Ishikawa (cell line): ENCODE measurements around the gene P2RY2.

ENCODE experiments used
- CEBPB ChIP-seq: IDR thresholded peaks from 2 replicates; pipeline ENCODE4 v1.6.1; 2012
- CREB1 ChIP-seq: IDR thresholded peaks from 2 replicates; pipeline ENCODE4 v1.6.1; 2012; ENCODE audit warnings: low read depth
- EGR1 ChIP-seq: IDR thresholded peaks from 2 replicates; pipeline ENCODE4 v1.6.1; 2012
- EP300 ChIP-seq: IDR thresholded peaks from 2 replicates; pipeline ENCODE4 v1.6.1; 2012; ENCODE audit warnings: borderline replicate concordance
- FOXM1 ChIP-seq: IDR thresholded peaks from 2 replicates; pipeline ENCODE4 v1.6.1; 2012; ENCODE audit warnings: low read depth, borderline replicate concordance
- NFIC ChIP-seq: IDR thresholded peaks from 2 replicates; pipeline ENCODE4 v1.6.1; 2012
- RAD21 ChIP-seq: IDR thresholded peaks from 2 replicates; pipeline ENCODE4 v1.6.1; 2012; ENCODE audit warnings: low read depth
- TAF1 ChIP-seq: IDR thresholded peaks from 2 replicates; pipeline ENCODE4 v1.6.1; 2012; ENCODE audit warnings: low read depth, mild to moderate bottlenecking
- TCF12 ChIP-seq: IDR thresholded peaks from 2 replicates; pipeline ENCODE4 v1.6.1; 2012; ENCODE audit warnings: low read depth
- TEAD4 ChIP-seq: IDR thresholded peaks from 2 replicates; pipeline ENCODE4 v1.6.1; 2012
- YY1 ChIP-seq: IDR thresholded peaks from 2 replicates; pipeline ENCODE4 v1.6.1; 2012; ENCODE audit warnings: low read depth
- ZBTB7A ChIP-seq: IDR thresholded peaks from 2 replicates; pipeline ENCODE4 v1.6.1; 2012; ENCODE audit warnings: low read depth
- TF ChIP-seq, protein P1 (sequence below): IDR thresholded peaks from 2 replicates; pipeline ENCODE4 v1.6.1; 2012; ENCODE audit warnings: low read depth, mild to moderate bottlenecking
- TF ChIP-seq, protein P2 (sequence below): IDR thresholded peaks from 2 replicates; pipeline ENCODE4 v1.6.1; 2012
- TF ChIP-seq, protein P3 (sequence below): IDR thresholded peaks from 2 replicates; pipeline ENCODE4 v1.6.1; 2012

Gene P2RY2

DNA sequence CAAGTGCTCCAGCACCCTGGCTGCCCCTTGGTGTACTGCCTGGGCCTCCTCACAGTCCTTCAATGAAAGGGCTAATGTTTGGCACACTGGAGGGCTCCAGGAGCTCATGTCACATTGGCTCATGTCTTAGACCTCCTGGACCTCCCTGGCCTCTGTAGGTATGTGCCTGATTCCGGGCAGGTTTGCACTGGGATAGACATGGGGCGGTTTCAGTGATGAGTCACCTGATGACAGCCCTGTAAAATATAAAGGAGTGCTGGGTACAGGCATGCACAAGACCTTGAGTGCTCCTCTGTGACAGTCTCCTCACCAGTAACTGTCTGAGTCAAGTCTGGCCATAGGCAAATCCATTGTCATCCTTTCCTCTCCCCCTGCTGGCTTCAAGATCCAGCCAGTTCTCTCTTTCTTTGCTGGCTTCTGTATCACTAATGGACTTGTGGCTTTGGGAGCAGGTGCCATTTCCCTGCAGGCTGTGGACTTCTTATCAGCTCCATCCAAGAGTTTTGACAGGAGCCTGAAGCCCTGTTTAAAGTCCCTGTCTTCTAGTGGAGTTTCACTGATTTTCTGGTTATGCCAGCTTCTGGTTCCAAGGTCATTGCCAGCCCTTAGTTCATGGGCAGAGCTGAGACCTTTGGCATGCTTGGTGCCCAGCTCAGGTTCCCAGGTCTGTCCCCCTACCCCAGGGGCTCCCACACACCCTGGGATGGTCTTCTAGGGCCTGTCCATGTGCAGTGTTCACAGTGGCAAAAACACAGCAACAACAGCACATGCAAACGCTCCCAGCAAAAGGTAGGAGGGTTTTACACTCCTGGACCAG lies 22.7 kb upstream of the P2RY2 start:
- TF ChIP-seq YY1 (no peak), TEAD4 (no peak), TAF1 (no peak), RAD21 (no peak), TCF12 (no peak), NFIC (no peak), EP300 (no peak)
- TF ChIP-seq, protein P1, sequence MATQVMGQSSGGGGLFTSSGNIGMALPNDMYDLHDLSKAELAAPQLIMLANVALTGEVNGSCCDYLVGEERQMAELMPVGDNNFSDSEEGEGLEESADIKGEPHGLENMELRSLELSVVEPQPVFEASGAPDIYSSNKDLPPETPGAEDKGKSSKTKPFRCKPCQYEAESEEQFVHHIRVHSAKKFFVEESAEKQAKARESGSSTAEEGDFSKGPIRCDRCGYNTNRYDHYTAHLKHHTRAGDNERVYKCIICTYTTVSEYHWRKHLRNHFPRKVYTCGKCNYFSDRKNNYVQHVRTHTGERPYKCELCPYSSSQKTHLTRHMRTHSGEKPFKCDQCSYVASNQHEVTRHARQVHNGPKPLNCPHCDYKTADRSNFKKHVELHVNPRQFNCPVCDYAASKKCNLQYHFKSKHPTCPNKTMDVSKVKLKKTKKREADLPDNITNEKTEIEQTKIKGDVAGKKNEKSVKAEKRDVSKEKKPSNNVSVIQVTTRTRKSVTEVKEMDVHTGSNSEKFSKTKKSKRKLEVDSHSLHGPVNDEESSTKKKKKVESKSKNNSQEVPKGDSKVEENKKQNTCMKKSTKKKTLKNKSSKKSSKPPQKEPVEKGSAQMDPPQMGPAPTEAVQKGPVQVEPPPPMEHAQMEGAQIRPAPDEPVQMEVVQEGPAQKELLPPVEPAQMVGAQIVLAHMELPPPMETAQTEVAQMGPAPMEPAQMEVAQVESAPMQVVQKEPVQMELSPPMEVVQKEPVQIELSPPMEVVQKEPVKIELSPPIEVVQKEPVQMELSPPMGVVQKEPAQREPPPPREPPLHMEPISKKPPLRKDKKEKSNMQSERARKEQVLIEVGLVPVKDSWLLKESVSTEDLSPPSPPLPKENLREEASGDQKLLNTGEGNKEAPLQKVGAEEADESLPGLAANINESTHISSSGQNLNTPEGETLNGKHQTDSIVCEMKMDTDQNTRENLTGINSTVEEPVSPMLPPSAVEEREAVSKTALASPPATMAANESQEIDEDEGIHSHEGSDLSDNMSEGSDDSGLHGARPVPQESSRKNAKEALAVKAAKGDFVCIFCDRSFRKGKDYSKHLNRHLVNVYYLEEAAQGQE, result no peak

DNA sequence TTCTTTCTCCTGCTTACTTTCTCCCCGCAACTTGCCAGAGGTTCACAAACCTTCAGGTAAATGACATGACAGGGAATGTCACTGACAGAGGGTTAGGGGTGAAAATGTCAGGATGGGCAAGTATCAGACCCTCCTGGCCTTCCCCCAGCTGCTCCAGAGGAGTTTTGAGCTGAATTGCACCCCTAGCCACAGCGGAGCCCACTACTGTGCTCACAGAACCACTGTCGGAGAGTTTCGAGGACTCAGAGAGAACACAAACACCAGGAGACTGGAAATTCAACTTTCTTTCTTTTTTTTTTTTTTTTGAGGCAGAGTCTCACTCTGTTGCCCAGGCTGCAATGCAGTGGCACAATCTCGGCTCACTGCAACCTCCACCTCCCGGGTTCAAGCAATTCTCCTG lies 21.5 kb upstream of the P2RY2 start:
- TF ChIP-seq, protein P2, sequence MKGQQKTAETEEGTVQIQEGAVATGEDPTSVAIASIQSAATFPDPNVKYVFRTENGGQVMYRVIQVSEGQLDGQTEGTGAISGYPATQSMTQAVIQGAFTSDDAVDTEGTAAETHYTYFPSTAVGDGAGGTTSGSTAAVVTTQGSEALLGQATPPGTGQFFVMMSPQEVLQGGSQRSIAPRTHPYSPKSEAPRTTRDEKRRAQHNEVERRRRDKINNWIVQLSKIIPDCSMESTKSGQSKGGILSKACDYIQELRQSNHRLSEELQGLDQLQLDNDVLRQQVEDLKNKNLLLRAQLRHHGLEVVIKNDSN, result no peak
- TF ChIP-seq CEBPB (no peak), EP300 (no peak), ZBTB7A (no peak), RAD21 (no peak), EGR1 (no peak), NFIC (no peak), TEAD4 (no peak), YY1 (no peak), TAF1 (no peak), TCF12 (no peak), FOXM1 (no peak), CREB1 (no peak)
- TF ChIP-seq, protein P3, sequence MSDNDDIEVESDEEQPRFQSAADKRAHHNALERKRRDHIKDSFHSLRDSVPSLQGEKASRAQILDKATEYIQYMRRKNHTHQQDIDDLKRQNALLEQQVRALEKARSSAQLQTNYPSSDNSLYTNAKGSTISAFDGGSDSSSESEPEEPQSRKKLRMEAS, result no peak
- TF ChIP-seq, protein P1, result no peak

DNA sequence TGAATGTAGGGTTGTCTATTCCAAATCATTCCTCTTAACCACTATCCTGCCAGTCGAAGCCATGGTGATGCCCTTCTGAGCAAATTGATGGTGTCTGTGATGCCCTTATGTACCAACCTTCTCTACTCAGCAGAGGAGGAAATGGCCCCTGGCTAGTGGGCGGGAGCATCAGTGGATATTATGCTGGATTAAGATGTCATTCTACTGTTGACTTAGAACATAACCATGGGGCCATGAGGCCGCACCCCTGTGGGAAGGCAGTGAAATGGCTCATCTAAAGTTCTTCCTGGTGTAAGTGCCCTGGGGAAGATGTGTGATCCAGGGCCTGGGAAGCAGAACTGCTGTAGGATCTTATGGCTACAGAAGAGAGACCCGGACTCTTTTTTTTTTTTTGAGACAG lies 20.7 kb upstream of the P2RY2 start:
- no peak for TF ChIP-seq ZBTB7A
- TF ChIP-seq NFIC, result no peak
- TF ChIP-seq YY1, result no peak
- no peak for TF ChIP-seq RAD21
- TF ChIP-seq, protein P1, result no peak
- no peak for TF ChIP-seq FOXM1
- TF ChIP-seq EGR1, result no peak
- no peak for TF ChIP-seq TEAD4
- TF ChIP-seq CREB1, result no peak
- TF ChIP-seq EP300, result no peak
- TF ChIP-seq, protein P2, result no peak
- TF ChIP-seq, protein P3, result no peak
- no peak for TF ChIP-seq TCF12
- no peak for TF ChIP-seq TAF1
- no peak for TF ChIP-seq CEBPB

- TF ChIP-seq NFIC, result no peak
- TF ChIP-seq EGR1, result no peak
- TF ChIP-seq TEAD4, result peak; percentile 58; the same call in 1 of the 2 replicates
- TF ChIP-seq, protein P3, result no peak
- no peak for TF ChIP-seq ZBTB7A
- TF ChIP-seq CEBPB, result no peak
- no peak for TF ChIP-seq RAD21
- no peak for TF ChIP-seq FOXM1
- no peak for TF ChIP-seq TAF1
- TF ChIP-seq, protein P2, result peak; percentile 79
- no peak for TF ChIP-seq YY1
- no peak for TF ChIP-seq CREB1
Observed at GRCh38 chr11:73198677-73199076, 19.4 kb upstream of the P2RY2 start.
